Lower leg skin (tissue), 3 donors: Measurements from ENCODE around the gene PAXIP1.

ENCODE experiments used
- CTCF ChIP-seq, 3 donors: fragments of 450-650 bp; IDR thresholded peaks; one replicate each; pipeline ENCODE4 v1.5.1; 2016; ENCODE audit warnings: antibody characterized with exemption in 3 of 3, mild to moderate bottlenecking in 3 of 3, moderate library complexity in 2 of 3
- POLR2A ChIP-seq, 2 donors: fragments of 450-650 bp; IDR thresholded peaks; one replicate each; pipeline ENCODE4 v1.6.1; 2016 to 2017; ENCODE audit warnings: antibody characterized with exemption in 2 of 2, mild to moderate bottlenecking in 1 of 2, moderate library complexity in 1 of 2

GRCh38 chr7:154906736-154907355, 96.1 kb downstream of the PAXIP1 start:
- no peak for TF ChIP-seq CTCF (IDR thresholded peaks at IDR 0.05)
- no peak for TF ChIP-seq POLR2A (IDR thresholded peaks at IDR 0.05)
